CD4-positive, alpha-beta T cell (primary cell): ENCODE measurements around the gene ONECUT2. TPM values are rescaled to one million over a fixed set of nuclear protein-coding genes. Genes with fewer than 3 reads are reported as not detected.

Experiments used
- ATAC-seq: fragments of 200-7000 bp; cut with Tn5 transposase; one replicate; pipeline ENCODE4 v1.10.0; 2022; ENCODE audit warnings: mild to moderate bottlenecking; ENCODE audit not compliant: poor library complexity
- CTCF ChIA-PET: fragments of 350-600 bp; sonication (Branson Sonifier 250); formaldehyde crosslinking; loops from one replicate; lab custom pipeline; 2021; ENCODE audit warnings: antibody characterized with exemption, inconsistent platforms; lab: Charles Lee
- POLR2A ChIA-PET: fragments of 350-600 bp; sonication (Branson Sonifier 250); formaldehyde crosslinking; loops from one replicate; lab custom pipeline; 2021; ENCODE audit warnings: antibody characterized with exemption, inconsistent platforms; lab: Charles Lee
- DNase-seq, 14 experiments: peaks; one replicate each; pipeline ENCODE4 v3.0.0-alpha.2; 2013 to 2020; ENCODE audit warnings: mixed read lengths in 2 of 14
- H3K27ac ChIP-seq, 2 donors: one replicate each; pipeline versions ENCODE4 v1.5.1 to v1.7.0; 2013; ENCODE audit warnings: low read length in 2 of 2, low read depth in 1 of 2, mild to moderate bottlenecking in 1 of 2
- H3K27me3 ChIP-seq, 2 experiments: 1 replicate in 1 of 2; 2 replicates in 1 of 2; pipeline versions ENCODE4 v1.6.1 to v1.7.0; 2013; ENCODE audit warnings: low read length in 2 of 2, control low read depth in 1 of 2, mild to moderate bottlenecking in 1 of 2, moderate library complexity in 1 of 2; ENCODE audit not compliant: insufficient read depth in 2 of 2, control insufficient read depth in 1 of 2
- H3K36me3 ChIP-seq: one replicate; pipeline ENCODE4 v1.6.1; 2013; ENCODE audit warnings: low read length, control low read depth; ENCODE audit not compliant: insufficient read depth
- H3K4me1 ChIP-seq: one replicate; pipeline ENCODE4 v1.6.1; 2013; ENCODE audit warnings: low read length, control low read depth; ENCODE audit not compliant: insufficient read depth
- H3K4me3 ChIP-seq: one replicate; pipeline ENCODE4 v1.5.1; 2013; ENCODE audit warnings: mild to moderate bottlenecking, low read length, moderate library complexity
- H3K9me3 ChIP-seq, 2 experiments: 1 replicate in 1 of 2; 2 replicates in 1 of 2; pipeline versions ENCODE4 v1.6.1 to v1.7.0; 2013; ENCODE audit warnings: low read length in 2 of 2, mild to moderate bottlenecking in 2 of 2, control low read depth in 1 of 2, moderate library complexity in 1 of 2; ENCODE audit not compliant: control insufficient read depth in 1 of 2, insufficient read depth in 1 of 2
- H3K27ac Mint-ChIP-seq: one replicate; pipeline ENCODE4 v1.8.0; 2020; ENCODE audit warnings: mixed read lengths
- H3K27me3 Mint-ChIP-seq: one replicate; pipeline ENCODE4 v1.8.0; 2021; ENCODE audit warnings: mixed read lengths
- H3K36me3 Mint-ChIP-seq: one replicate; pipeline ENCODE4 v1.8.0; 2021; ENCODE audit warnings: low read depth, mixed read lengths
- H3K4me1 Mint-ChIP-seq: one replicate; pipeline ENCODE4 v1.8.0; 2021; ENCODE audit warnings: low read depth, mixed read lengths
- H3K4me3 Mint-ChIP-seq: one replicate; pipeline ENCODE4 v1.8.0; 2020; ENCODE audit warnings: mild to moderate bottlenecking, mixed read lengths
- H3K9me3 Mint-ChIP-seq: one replicate; pipeline ENCODE4 v1.8.0; 2020; ENCODE audit warnings: mixed read lengths
- intact Hi-C, 2 experiments: fragments of 100-400 bp; cut with DNase I in 1 of 2; cut with micrococcal nuclease in 1 of 2; formaldehyde crosslinking; loops; one replicate each; pipeline versions ENCODE4 v1.15.1 to v1.9.0; 2023 to 2025; cut with DNase I, micrococcal nuclease
- total RNA-seq, 174 experiments: library from RNA in 2 of 174; stranded (reverse) in 2 of 174; gene quantifications; one replicate each; pipeline ENCODE4 v1.2.3 and lab custom pipeline; 2021 to 2026
- TF ChIP-seq, protein P1 (sequence below): fragments of 200-600 bp; IDR thresholded peaks from one replicate; pipeline ENCODE4 v1.8.0; 2022; ENCODE audit warnings: antibody characterized with exemption, mild to moderate bottlenecking

Gene ONECUT2
- total RNA-seq, 2 experiments from 2014 or later = not detected

DNA sequence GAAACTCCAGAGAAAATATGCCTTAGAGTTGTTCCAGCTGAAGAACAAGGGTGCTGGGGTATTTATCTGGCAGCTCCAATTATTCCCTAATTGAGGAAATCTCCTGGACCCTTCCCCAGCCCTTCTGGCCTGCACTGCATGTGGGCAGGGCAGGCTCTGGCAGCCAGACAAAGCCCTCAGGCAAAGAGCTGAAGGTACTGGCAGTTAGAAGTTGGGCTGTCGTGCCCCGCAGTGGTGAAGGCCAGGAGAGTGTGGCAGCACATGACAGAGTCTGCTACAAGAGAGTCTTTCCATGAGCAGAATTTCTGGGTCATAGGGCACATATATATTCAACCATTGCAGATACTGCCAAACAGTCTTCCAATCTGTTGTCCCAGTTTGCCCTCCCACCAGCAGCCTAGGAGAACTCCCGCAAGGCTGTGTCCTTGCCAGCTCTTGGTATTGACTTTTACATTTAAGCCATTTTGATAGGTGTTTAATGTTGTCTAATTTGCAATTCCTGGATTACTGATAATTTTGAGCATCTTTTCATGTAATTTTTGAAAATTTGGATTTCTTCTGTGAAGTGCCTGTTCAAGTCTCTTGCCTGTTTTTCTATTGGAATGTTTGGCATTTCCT lies 26.6 kb downstream of the ONECUT2 start:
- ATAC-seq = no peak

DNA sequence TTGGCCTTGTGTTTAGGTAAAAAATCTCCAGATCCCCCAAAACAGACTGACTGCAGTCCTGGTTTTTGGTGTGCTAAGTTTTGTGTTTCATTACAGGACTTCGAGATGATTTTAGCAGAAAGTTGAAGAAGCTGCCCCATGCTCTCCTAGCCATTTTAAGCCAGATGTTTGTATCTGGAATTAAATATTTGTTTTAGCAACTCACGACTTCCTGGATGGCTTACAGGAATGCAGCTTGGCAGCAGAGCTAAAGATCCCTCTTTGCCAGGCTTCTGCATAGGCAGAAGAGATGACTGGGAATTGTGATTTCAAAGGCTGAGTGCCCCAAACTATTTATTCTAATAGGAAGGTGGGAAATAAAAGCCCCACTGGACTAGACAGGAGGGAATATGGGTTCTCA lies 31.1 kb downstream of the ONECUT2 start:
- Histone ChIP-seq H3K27me3 (peaks cover 0 to 2% of the 10 kb centered on the region in 2 experiments), H3K4me1 (no peaks in the 10 kb centered on the region), H3K36me3 (no peaks in the 10 kb centered on the region), H3K9me3 (no peaks in the 10 kb centered on the region), H3K27ac (no peak overlapping the region), H3K4me3 (no peak overlapping the region)
- ChIA-PET POLR2A (no interaction called here), CTCF (no interaction called here)
- intact Hi-C loops = no loop called here
- Mint-ChIP-seq H3K9me3 (peaks cover 3% of the 10 kb centered on the region), H3K36me3 (no peaks in the 10 kb centered on the region), H3K4me3 (no peak overlapping the region), H3K27ac (no peak overlapping the region), H3K27me3 (peaks cover 61% of the 10 kb centered on the region), H3K4me1 (no peaks in the 10 kb centered on the region)
- TF ChIP-seq, protein P1, sequence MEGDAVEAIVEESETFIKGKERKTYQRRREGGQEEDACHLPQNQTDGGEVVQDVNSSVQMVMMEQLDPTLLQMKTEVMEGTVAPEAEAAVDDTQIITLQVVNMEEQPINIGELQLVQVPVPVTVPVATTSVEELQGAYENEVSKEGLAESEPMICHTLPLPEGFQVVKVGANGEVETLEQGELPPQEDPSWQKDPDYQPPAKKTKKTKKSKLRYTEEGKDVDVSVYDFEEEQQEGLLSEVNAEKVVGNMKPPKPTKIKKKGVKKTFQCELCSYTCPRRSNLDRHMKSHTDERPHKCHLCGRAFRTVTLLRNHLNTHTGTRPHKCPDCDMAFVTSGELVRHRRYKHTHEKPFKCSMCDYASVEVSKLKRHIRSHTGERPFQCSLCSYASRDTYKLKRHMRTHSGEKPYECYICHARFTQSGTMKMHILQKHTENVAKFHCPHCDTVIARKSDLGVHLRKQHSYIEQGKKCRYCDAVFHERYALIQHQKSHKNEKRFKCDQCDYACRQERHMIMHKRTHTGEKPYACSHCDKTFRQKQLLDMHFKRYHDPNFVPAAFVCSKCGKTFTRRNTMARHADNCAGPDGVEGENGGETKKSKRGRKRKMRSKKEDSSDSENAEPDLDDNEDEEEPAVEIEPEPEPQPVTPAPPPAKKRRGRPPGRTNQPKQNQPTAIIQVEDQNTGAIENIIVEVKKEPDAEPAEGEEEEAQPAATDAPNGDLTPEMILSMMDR = no peak
- DNase-seq (no peak), ATAC-seq (no peak)

More for the DNA sequence above, 26.6 kb downstream of the ONECUT2 start:
- POLR2A ChIA-PET = no interaction called here
- H3K4me1 Mint-ChIP-seq = no peaks in the 10 kb centered on the region
- H3K27ac Mint-ChIP-seq = no peak overlapping the region
- intact Hi-C loops = no loop called here
- H3K4me3 Mint-ChIP-seq = no peak overlapping the region
- H3K27me3 Mint-ChIP-seq = peaks cover 48% of the 10 kb centered on the region
- H3K36me3 ChIP-seq = no peaks in the 10 kb centered on the region
- H3K4me1 ChIP-seq = no peaks in the 10 kb centered on the region
- no peaks in the 10 kb centered on the region for H3K27me3 ChIP-seq
- H3K4me3 ChIP-seq = no peak overlapping the region
- H3K27ac ChIP-seq = no peak overlapping the region
- H3K9me3 ChIP-seq = no peaks in the 10 kb centered on the region
- TF ChIP-seq, protein P1 = no peak
- peaks cover 5% of the 10 kb centered on the region for H3K9me3 Mint-ChIP-seq
- no peaks in the 10 kb centered on the region for H3K36me3 Mint-ChIP-seq
- CTCF ChIA-PET = no interaction called here
- no peak for DNase-seq

DNA sequence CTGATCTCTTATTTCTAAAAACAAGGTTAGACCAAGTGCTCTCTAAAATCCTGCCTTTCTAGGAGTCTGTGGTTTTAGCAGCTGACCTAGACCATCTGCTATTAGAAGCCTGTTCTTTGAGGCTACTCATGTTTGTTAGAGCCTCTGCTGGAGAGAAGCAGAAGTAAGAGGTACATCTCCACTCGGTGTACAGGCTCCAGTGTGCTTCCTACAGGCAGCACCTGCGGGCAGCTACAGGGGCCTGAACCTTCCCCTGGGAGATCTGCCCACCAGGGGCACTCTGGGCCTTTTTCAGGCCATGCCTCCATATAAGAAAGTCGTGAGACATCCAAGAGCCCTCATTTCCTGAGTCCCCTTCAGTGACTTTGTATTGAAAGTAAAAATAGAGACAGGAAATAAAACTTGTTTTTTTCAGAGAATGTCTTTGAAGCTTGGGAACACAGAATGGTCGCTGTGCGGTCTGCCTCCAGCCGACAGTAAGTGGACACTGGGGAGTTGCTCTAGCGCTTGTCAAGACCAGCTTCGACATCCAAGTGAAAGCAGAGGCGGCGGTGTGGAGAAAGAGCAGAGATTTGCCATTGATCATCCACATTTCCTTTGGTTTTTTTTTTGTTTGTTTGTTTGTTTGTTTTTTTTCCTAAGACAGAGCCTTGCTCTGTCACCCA lies 31.7 kb downstream of the ONECUT2 start:
- H3K4me1 ChIP-seq = no peaks in the 10 kb centered on the region
- ChIA-PET CTCF (no interaction called here), POLR2A (no interaction called here)
- H3K4me3 ChIP-seq = no peak overlapping the region
- Mint-ChIP-seq H3K4me1 (no peaks in the 10 kb centered on the region), H3K9me3 (peaks cover 2% of the 10 kb centered on the region), H3K27me3 (peaks cover 58% of the 10 kb centered on the region), H3K36me3 (no peaks in the 10 kb centered on the region), H3K4me3 (no peak overlapping the region), H3K27ac (no peak overlapping the region)
- no peak overlapping the region for H3K27ac ChIP-seq
- intact Hi-C loops = no loop called here
- peaks cover 0 to 2% of the 10 kb centered on the region in 2 experiments for H3K27me3 ChIP-seq
- no peaks in the 10 kb centered on the region for H3K9me3 ChIP-seq
- TF ChIP-seq, protein P1 = no peak
- no peak for DNase-seq
- ATAC-seq = no peak
- no peaks in the 10 kb centered on the region for H3K36me3 ChIP-seq
